Measurements from ENCODE around the gene KCNG2. TPM values are rescaled to one million over a fixed set of nuclear protein-coding genes. Genes with fewer than 3 reads are reported as not detected.

KCNG2 gene
- total and polyA plus RNA-seq, 2 of the 8 experiments (the other 6 are each of a cell fraction or from before 2014, with no cell fraction given), result 0.19 to 0.74 TPM

- TF ChIP-seq CTCF (IDR thresholded peaks at IDR 0.05; ENCODE audit: control extremely low read depth in 1 of 3, insufficient read depth in 1 of 3, low read depth in 1 of 3, low read length in 3 of 3) (no peak), SP4 (IDR thresholded peaks at IDR 0.05; ENCODE audit: low read length) (no peak), POLR2AphosphoS5 (IDR thresholded peaks at IDR 0.05; ENCODE audit: low read depth, low read length) (no peak), TAF7 (optimal IDR thresholded peaks at IDR 0.05; ENCODE audit: borderline replicate concordance, low read depth, low read length) (no peak)
These were observed 46.7 kb upstream of the KCNG2 start (continued) for GRCh38 chr18:79750980-79751571.

Data from H1 (cell line).